Activated T-cell treated with anti-CD3 and anti-CD28 coated beads, Interleukin-2, amount 50 U/mL, for 72 hours (primary cell): ENCODE measurements around the gene FGD5. TPM values are rescaled to one million over a fixed set of nuclear protein-coding genes. Genes with fewer than 3 reads are reported as not detected.

Source experiments
- ATAC-seq, 2 donors: fragments of 150-1000 bp; cut with Tn5 transposase; replicated peaks in 1 of 2; 2 replicates each; pipeline ENCODE4 v1.10.0; 2021; ENCODE audit warnings: moderate library complexity in 2 of 2, mild to moderate bottlenecking in 1 of 2
- DNase-seq, 2 donors: peaks; one replicate each; pipeline ENCODE4 v3.0.0; 2021 to 2022; ENCODE audit warnings: mixed read lengths in 1 of 2
- H3K27ac Mint-ChIP-seq: one replicate; pipeline ENCODE4 v1.8.0; 2022; ENCODE audit warnings: mild to moderate bottlenecking, moderate library complexity, mixed read lengths
- H3K27me3 Mint-ChIP-seq: one replicate; pipeline ENCODE4 v1.8.0; 2022; ENCODE audit warnings: low read depth, mixed read lengths
- H3K36me3 Mint-ChIP-seq, 2 donors: one replicate each; pipeline ENCODE4 v1.8.0; 2022; ENCODE audit warnings: mixed read lengths in 2 of 2, mild to moderate bottlenecking in 1 of 2; ENCODE audit not compliant: insufficient read depth in 2 of 2
- H3K4me1 Mint-ChIP-seq: one replicate; pipeline ENCODE4 v1.8.0; 2022; ENCODE audit warnings: low read depth, mixed read lengths
- H3K4me3 Mint-ChIP-seq, 2 donors: one replicate each; pipeline ENCODE4 v1.8.0; 2022; ENCODE audit warnings: mild to moderate bottlenecking in 2 of 2, mixed read lengths in 2 of 2, moderate library complexity in 2 of 2
- H3K9me3 Mint-ChIP-seq, 2 donors: one replicate each; pipeline ENCODE4 v1.8.0; 2022; ENCODE audit warnings: mixed read lengths in 2 of 2
- total RNA-seq, 2 donors: library from RNA; stranded (reverse); gene quantifications; one replicate each; pipeline ENCODE4 v1.2.3, GENCODE V29; 2022

The FGD5 gene
- total RNA-seq, 2 donors from 2014 or later = not detected

DNA sequence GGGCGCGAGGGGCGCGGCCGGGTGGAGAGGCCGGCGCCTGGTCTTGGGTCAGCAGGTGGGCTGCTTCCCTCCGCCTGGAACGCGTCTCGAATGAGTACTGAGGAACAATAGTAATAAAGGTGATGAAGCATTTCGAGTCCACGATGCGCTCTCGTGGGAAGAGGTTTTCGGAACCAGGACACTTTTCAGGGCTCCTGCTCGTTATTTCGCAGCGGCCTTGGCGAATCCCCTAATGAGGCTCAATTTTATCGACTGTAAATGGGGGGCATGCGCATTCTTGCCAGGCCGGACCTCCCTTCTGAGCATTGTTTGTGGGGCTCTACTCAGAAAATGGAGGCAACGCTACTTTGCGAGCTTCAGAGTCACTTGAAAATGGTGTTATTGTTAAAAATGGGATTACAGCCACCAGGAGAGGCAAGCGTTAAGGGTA, 129.9 kb downstream of the FGD5 start:
- H3K27ac Mint-ChIP-seq = peak overlapping the region; percentile 99
- H3K9me3 Mint-ChIP-seq = no peaks in the 10 kb centered on the region
- peaks cover 43% of the 10 kb centered on the region for H3K4me1 Mint-ChIP-seq
- H3K4me3 Mint-ChIP-seq = peak overlapping the region; percentile 97 to 98
- no peaks in the 10 kb centered on the region for H3K27me3 Mint-ChIP-seq
- no peak for ATAC-seq
- DNase-seq = no peak
- peaks cover 10 to 19% of the 10 kb centered on the region in 2 donors for H3K36me3 Mint-ChIP-seq

GRCh38 chr3:14949126-14949525, 130.4 kb downstream of the FGD5 start:
- peaks cover 40% of the 10 kb centered on the region for H3K4me1 Mint-ChIP-seq
- H3K4me3 Mint-ChIP-seq = peak overlapping the region; percentile 97 to 98
- no peaks in the 10 kb centered on the region for H3K27me3 Mint-ChIP-seq
- DNase-seq (no peak), ATAC-seq (no peak)
- peaks cover 10 to 17% of the 10 kb centered on the region in 2 donors for H3K36me3 Mint-ChIP-seq
- H3K9me3 Mint-ChIP-seq = no peaks in the 10 kb centered on the region
- H3K27ac Mint-ChIP-seq = peak overlapping the region; percentile 99

DNA sequence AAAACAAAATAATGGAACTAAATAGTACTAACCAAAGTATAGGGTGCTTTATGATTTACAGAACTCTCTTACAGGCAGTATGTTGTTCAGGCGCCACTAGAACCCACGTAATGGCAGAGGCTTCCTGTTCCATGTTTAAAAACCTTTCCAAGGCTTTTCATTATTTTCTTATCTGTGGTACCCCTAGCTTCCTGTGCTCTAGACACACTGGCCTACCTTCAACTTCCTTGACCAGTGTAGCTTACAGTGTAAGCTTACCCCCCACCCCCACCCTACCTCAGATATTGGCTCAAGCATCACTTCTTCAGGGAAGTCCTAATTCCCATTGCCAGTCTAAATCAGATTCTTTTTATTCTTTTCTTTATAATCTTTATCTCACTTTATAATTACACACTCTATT, 131.5 kb downstream of the FGD5 start:
- H3K36me3 Mint-ChIP-seq = peaks cover 10 to 17% of the 10 kb centered on the region in 2 donors
- no peaks in the 10 kb centered on the region for H3K9me3 Mint-ChIP-seq
- H3K27ac Mint-ChIP-seq = peak overlapping the region; percentile 75
- no peaks in the 10 kb centered on the region for H3K27me3 Mint-ChIP-seq
- H3K4me3 Mint-ChIP-seq = peak overlapping the region in 1 of 2 donors; percentile 54
- no peak for DNase-seq
- peaks cover 48% of the 10 kb centered on the region for H3K4me1 Mint-ChIP-seq
- no peak for ATAC-seq

GRCh38 chr3:14957153-14957552, 138.4 kb downstream of the FGD5 start:
- no peak overlapping the region for H3K4me3 Mint-ChIP-seq
- DNase-seq (no peak), ATAC-seq (no peak)
- peaks cover 4 to 10% of the 10 kb centered on the region in 2 donors for H3K36me3 Mint-ChIP-seq
- peak overlapping the region; percentile 59 for H3K27ac Mint-ChIP-seq
- no peaks in the 10 kb centered on the region for H3K9me3 Mint-ChIP-seq
- peaks cover 74% of the 10 kb centered on the region for H3K4me1 Mint-ChIP-seq
- no peaks in the 10 kb centered on the region for H3K27me3 Mint-ChIP-seq

GRCh38 chr3:14957925-14958324, 139.2 kb downstream of the FGD5 start:
- no peak for ATAC-seq
- Mint-ChIP-seq H3K4me1 (peaks cover 71% of the 10 kb centered on the region), H3K27ac (peak overlapping the region; percentile 13), H3K4me3 (peak overlapping the region in 1 of 2 donors; percentile 7), H3K9me3 (no peaks in the 10 kb centered on the region), H3K27me3 (no peaks in the 10 kb centered on the region), H3K36me3 (peaks cover 4 to 10% of the 10 kb centered on the region in 2 donors)
- no peak for DNase-seq

DNA sequence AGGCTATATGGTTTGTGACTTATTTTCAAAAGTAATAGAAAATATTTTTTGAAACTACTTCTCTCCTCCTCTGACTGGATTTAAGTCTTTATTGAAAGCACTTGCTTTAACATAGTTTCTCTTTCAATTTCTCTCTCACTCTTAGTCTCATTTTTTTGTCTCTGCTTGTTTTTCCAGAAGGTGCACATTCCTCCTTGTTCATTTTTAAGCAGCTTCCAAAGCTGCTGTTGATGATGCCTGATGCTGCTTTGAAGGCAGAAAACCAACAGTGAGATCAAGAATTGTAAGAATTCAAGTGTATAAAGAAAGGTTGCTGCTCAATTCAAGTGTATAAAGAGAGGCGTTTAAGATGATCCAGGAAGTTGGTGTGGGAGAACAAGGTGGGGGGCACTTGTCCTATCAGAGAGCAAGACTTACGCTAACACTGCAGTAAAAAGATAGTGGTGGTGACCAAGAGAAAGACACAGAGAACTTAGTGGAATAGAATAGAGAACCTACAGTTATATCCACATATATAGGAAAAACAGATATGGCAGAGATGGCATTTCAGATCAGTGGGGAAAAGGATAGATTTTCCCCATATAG, 140.7 kb downstream of the FGD5 start:
- ATAC-seq (peak; percentile 46 to 67), DNase-seq (no peak)
- Mint-ChIP-seq H3K36me3 (peaks cover 4 to 12% of the 10 kb centered on the region in 2 donors), H3K27me3 (no peaks in the 10 kb centered on the region), H3K9me3 (no peaks in the 10 kb centered on the region), H3K4me3 (peak overlapping the region; percentile 79 to 92), H3K27ac (peak overlapping the region; percentile 97), H3K4me1 (peaks cover 68% of the 10 kb centered on the region)

DNA sequence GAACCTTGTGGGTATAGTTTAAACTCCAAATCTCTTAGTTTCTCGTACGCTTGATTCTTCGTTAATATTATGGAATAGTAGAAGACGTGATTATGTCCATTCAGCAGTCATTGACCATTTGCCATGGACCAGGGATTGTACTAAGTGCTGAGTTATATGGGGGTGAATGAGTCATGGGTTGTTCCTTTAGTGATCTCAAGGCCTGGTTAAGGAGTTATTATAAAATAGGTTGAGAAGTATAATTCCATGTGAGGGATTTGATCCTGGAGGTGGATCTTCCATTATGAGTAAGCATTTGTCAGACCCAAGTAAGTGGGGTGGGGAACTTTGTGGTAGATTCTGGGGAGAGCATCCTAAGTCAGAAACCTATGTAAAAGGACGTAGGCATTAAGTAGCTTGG, 144.0 kb downstream of the FGD5 start:
- H3K27ac Mint-ChIP-seq = no peak overlapping the region

DNA sequence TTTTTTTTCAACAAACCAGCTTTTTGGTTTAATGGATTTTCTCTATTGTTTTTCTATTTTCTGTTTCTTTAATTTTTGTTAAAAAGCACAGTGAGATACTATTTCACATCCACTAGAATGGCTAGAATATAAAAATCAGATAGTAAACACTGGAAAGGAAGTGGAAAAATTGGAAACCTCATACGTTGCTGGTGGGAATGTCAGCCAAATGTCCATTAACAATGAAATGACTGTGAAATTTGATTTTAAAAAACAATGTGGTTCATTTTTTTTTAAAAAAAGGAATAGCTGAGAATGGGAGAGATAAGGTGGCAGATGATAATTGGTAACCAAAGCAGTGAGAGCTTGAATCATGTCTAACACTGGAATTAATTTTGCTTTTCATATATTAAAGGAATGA, 148.5 kb downstream of the FGD5 start:
- H3K4me3 Mint-ChIP-seq = no peak overlapping the region
- no peaks in the 10 kb centered on the region for H3K4me1 Mint-ChIP-seq
- no peak overlapping the region for H3K27ac Mint-ChIP-seq
- no peak for DNase-seq
- ATAC-seq = no peak
- no peaks in the 10 kb centered on the region for H3K9me3 Mint-ChIP-seq
- H3K27me3 Mint-ChIP-seq = no peaks in the 10 kb centered on the region
- peaks cover 5 to 29% of the 10 kb centered on the region in 2 donors for H3K36me3 Mint-ChIP-seq

More for the DNA sequence above, 144.0 kb downstream of the FGD5 start:
- DNase-seq (no peak), ATAC-seq (no peak)
- Mint-ChIP-seq H3K36me3 (peaks cover 7 to 22% of the 10 kb centered on the region in 2 donors), H3K4me1 (peaks cover 36% of the 10 kb centered on the region), H3K9me3 (no peaks in the 10 kb centered on the region), H3K27me3 (no peaks in the 10 kb centered on the region), H3K4me3 (no peak overlapping the region)

DNA sequence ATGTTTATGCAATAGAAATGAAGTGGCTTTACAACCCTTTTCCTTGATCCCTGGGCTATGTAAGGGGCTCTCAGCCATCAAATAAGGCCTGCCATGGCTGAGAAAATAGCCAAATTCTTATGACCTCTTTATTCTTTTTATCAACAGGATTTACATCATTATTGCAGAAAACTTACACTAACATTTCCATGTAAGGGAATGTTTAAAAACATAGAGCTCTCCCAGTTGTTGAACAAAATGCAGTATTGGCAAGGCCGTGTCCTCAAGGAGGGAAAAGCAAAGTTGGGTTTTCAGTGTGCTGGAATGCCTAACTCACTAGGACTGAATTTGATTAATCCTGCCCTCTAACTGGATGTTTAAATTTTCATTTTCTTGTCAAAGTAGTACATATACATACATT, 150.9 kb downstream of the FGD5 start:
- Mint-ChIP-seq H3K27ac (no peak overlapping the region), H3K4me3 (no peak overlapping the region), H3K27me3 (no peaks in the 10 kb centered on the region), H3K4me1 (no peaks in the 10 kb centered on the region), H3K36me3 (peaks cover 9 to 41% of the 10 kb centered on the region in 2 donors), H3K9me3 (no peaks in the 10 kb centered on the region)
- DNase-seq (no peak), ATAC-seq (no peak)

GRCh38 chr3:14976317-14976716, 157.6 kb downstream of the FGD5 start:
- H3K4me3 Mint-ChIP-seq = no peak overlapping the region
- peaks cover 4 to 35% of the 10 kb centered on the region in 2 donors for H3K36me3 Mint-ChIP-seq
- peak overlapping the region; percentile 6 for H3K27ac Mint-ChIP-seq
- H3K9me3 Mint-ChIP-seq = no peaks in the 10 kb centered on the region
- no peak for ATAC-seq
- H3K4me1 Mint-ChIP-seq = peaks cover 28% of the 10 kb centered on the region
- no peaks in the 10 kb centered on the region for H3K27me3 Mint-ChIP-seq
- DNase-seq = no peak

- Mint-ChIP-seq H3K27ac (no peak overlapping the region), H3K4me3 (no peak overlapping the region), H3K36me3 (peaks cover 3 to 23% of the 10 kb centered on the region in 2 donors), H3K27me3 (no peaks in the 10 kb centered on the region), H3K4me1 (peaks cover 28% of the 10 kb centered on the region), H3K9me3 (peaks cover 3 to 7% of the 10 kb centered on the region in 2 donors)
- ATAC-seq (no peak), DNase-seq (no peak)
Observed at GRCh38 chr3:14980689-14981088, 161.9 kb downstream of the FGD5 start.

Other genes starting within 250 kb of the FGD5 start
- 10 to 100 TPM; 33.9 to 34.3 TPM for gene CCDC174, start 167.2 kb upstream of the FGD5 start, total RNA-seq
- 1 to 10 TPM in 1 of 2 donors, under 1 TPM in 1; 0.51 to 1.1 TPM for gene C3orf20, start 143.8 kb upstream of the FGD5 start, total RNA-seq
- 10 to 100 TPM; 75.9 to 79.1 TPM for gene NR2C2, start 128.6 kb downstream of the FGD5 start, total RNA-seq
- gene MRPS25, start 246.4 kb downstream of the FGD5 start, total RNA-seq = 10 to 100 TPM; 40.7 to 40.9 TPM